Measurements from ENCODE around the gene SLC47A2. TPM values are rescaled to one million over a fixed set of nuclear protein-coding genes. Genes with fewer than 3 reads are reported as not detected.

The SLC47A2 gene
- total RNA-seq, 4 donors from 2014 or later, result 0.27 to 1.1 (median 0.32) TPM; not detected in 1

DNA sequence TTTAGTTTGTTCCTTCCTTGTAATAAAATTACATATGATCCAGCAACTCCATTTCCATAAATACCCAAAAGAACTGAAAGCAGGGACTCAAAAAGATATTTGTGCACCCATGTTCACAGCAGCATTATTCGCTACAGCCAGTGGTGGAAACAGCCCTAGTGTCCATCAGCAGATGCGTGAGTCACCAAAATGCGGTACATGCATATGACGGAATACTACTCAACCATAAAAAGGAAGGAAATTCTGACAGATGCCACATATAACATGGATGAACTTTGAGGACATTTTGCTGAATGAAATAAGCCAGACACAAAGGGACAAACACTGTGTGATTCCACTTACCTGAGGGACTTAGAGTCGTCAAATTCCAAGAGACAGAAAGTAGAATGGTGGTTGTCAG, 9.1 kb upstream of the SLC47A2 start:
- intact Hi-C loops (cut with DNase I; ENCODE audit: low total_unique reads), result loop anchor here (5.0 kb wide), 1 partner anchor 78 kb away; the partner anchor contains the start of gene ALDH3A2
- H3K4me1 ChIP-seq, result peaks cover 25 to 59% (median 43%) of the 10 kb centered on the region in 4 donors
- DNase-seq, result no peak
- in situ Hi-C loops (cut with MboI; ENCODE audit: low pct_ligation_motif_present in 1 of 4, low pct_unique_long_range_greater_than_20kb in 1 of 4, low sequenced_read_pairs in 3 of 4), result no loop called here
- H3K4me3 ChIP-seq, result no peak overlapping the region
- no peaks in the 10 kb centered on the region for H3K9me3 ChIP-seq
- TF ChIP-seq POLR2A (IDR thresholded peaks at IDR 0.05) (no peak), POLR2AphosphoS5 (IDR thresholded peaks at IDR 0.05) (no peak), EP300 (IDR thresholded peaks at IDR 0.05; ENCODE audit: low read depth) (no peak)
- TF ChIP-seq, protein P1, sequence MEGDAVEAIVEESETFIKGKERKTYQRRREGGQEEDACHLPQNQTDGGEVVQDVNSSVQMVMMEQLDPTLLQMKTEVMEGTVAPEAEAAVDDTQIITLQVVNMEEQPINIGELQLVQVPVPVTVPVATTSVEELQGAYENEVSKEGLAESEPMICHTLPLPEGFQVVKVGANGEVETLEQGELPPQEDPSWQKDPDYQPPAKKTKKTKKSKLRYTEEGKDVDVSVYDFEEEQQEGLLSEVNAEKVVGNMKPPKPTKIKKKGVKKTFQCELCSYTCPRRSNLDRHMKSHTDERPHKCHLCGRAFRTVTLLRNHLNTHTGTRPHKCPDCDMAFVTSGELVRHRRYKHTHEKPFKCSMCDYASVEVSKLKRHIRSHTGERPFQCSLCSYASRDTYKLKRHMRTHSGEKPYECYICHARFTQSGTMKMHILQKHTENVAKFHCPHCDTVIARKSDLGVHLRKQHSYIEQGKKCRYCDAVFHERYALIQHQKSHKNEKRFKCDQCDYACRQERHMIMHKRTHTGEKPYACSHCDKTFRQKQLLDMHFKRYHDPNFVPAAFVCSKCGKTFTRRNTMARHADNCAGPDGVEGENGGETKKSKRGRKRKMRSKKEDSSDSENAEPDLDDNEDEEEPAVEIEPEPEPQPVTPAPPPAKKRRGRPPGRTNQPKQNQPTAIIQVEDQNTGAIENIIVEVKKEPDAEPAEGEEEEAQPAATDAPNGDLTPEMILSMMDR (IDR thresholded peaks at IDR 0.05), result no peak
- H3K27ac ChIP-seq, result peak overlapping the region in 3 of 4 donors; percentile 64 to 86 (median 77)
- no peaks in the 10 kb centered on the region for H3K36me3 ChIP-seq
- no peaks in the 10 kb centered on the region for H3K27me3 ChIP-seq
- WGBS, 2 donors (ENCODE audit: low coverage in 1 of 2), result 93 to 95% methylated on average over 5 of the region's 5 CpGs

DNA sequence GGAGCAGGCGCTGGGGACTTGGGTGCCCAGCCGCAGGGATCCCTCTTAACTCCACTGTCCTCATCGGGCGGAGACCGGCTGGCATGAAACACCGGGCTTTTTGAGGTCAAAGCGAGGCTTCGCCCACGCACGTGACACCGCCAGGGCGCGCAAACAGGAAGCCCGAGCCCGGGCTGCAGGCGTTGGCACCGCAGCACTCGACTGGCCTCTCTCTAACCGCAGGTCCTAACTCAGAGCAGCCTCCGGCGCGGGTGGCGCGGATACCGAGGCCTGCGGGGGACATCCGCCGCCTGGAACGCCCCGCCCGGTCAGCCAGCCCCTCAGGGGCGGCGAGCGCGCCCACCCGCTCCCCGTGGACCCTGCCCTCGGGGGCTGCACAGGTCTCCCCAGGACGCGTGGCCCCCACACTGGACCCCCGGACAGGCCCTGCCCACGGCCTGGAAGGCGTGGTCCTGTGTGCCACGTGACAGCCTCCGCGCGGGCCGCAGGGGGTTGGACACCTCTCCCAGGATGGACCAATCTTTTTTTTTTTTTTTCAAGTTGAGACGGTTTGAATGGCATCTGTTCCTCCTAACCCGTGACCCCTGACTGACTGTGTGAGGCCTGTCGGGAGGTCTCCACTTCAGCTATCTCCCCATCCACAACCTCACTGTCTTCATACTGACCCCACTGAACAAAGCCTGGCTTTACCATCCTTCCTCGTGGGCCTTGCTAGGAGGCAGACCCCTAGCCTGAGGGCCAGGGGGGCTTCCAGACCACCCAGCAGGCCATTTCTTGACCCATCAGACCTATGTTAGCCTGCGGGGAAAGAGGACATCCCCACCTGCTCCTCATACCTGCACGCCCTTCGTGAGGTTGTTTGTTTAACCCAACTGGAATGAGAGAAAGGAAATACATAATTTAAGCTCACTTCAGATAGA, 8.4 kb upstream of the SLC47A2 start:
- Histone ChIP-seq H3K4me3 (peak overlapping the region in 3 of 4 donors; percentile 27 to 45 (median 27)), H3K27me3 (no peaks in the 10 kb centered on the region), H3K27ac (peak overlapping the region; percentile 64 to 86 (median 77)), H3K4me1 (peaks cover 25 to 66% (median 47%) of the 10 kb centered on the region in 4 donors), H3K36me3 (no peaks in the 10 kb centered on the region), H3K9me3 (no peaks in the 10 kb centered on the region)
- DNase-seq, result peak; percentile 77
- TF ChIP-seq, protein P1 (IDR thresholded peaks at IDR 0.05), result no peak
- TF ChIP-seq POLR2AphosphoS5 (IDR thresholded peaks at IDR 0.05) (peak in 2 of 3 donors; percentile 33 to 68), POLR2A (IDR thresholded peaks at IDR 0.05) (peak; percentile 59), EP300 (IDR thresholded peaks at IDR 0.05; ENCODE audit: low read depth) (no peak)
- in situ Hi-C loops (cut with MboI; ENCODE audit: low pct_ligation_motif_present in 1 of 4, low pct_unique_long_range_greater_than_20kb in 1 of 4, low sequenced_read_pairs in 3 of 4), result no loop called here
- 37% methylated on average over 41 of the region's 55 CpGs; no CpG with 5 or more reads in 1 of the 2 donors for WGBS, 2 donors (ENCODE audit: low coverage in 1 of 2)
- intact Hi-C loops (cut with DNase I; ENCODE audit: low total_unique reads), result loop anchor here (5.0 kb wide), 1 partner anchor 77 kb away; the partner anchor contains the start of gene ALDH3A2

DNA sequence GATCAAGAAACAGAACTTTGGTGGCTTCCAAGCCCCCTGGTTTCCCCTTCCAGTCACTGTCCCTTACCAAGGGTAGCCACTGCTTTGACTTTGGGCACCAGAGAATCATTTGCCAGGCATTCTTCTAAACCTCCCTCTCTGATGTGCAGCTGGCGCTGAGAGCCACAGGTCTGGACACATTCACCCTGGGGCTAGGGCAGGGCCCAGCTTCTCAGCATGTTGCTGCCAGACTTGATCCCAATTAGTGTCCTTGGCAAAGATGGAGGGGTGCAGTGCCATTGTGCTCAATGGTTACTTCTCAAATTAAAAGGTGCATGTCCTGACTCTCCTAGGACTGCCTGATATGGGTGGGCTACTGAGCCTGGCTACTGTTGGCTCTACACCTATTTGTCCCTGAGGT, 7.6 kb upstream of the SLC47A2 start:
- H3K9me3 ChIP-seq, result no peaks in the 10 kb centered on the region
- peaks cover 25 to 68% (median 47%) of the 10 kb centered on the region in 4 donors for H3K4me1 ChIP-seq
- no peaks in the 10 kb centered on the region for H3K27me3 ChIP-seq
- in situ Hi-C loops (cut with MboI; ENCODE audit: low pct_ligation_motif_present in 1 of 4, low pct_unique_long_range_greater_than_20kb in 1 of 4, low sequenced_read_pairs in 3 of 4) (no loop called here), intact Hi-C loops (cut with DNase I; ENCODE audit: low total_unique reads) (no loop called here)
- no peak for DNase-seq
- peak overlapping the region; percentile 64 to 86 (median 77) for H3K27ac ChIP-seq
- WGBS, 2 donors (ENCODE audit: low coverage in 1 of 2), result 100% methylated on average over 1 of the region's 1 CpG; no CpG with 5 or more reads in 1 of the 2 donors
- TF ChIP-seq POLR2AphosphoS5 (IDR thresholded peaks at IDR 0.05), result no peak
- TF ChIP-seq POLR2A (IDR thresholded peaks at IDR 0.05), result no peak
- TF ChIP-seq, protein P1 (IDR thresholded peaks at IDR 0.05), result no peak
- TF ChIP-seq EP300 (IDR thresholded peaks at IDR 0.05; ENCODE audit: low read depth), result no peak
- no peaks in the 10 kb centered on the region for H3K36me3 ChIP-seq
- no peak overlapping the region for H3K4me3 ChIP-seq

All from transverse colon (tissue), 4 donors.